GM21390 (cell line): Measurements from ENCODE around the gene SF3B5.
A peak's percentile ranks its signal among the peaks of the same experiment; 100 is the strongest.
"Not testable (repeated sequence)": the region's sequence is repeated elsewhere in the genome, so short reads cannot be mapped to it uniquely, and the experiment has no call there.

Source experiments
- ATAC-seq: cut with Tn5 transposase; IDR thresholded peaks from one replicate; pipeline ENCODE4 v1.9.1; 2021; ENCODE audit not compliant: unreplicated experiment

The SF3B5 gene

DNA sequence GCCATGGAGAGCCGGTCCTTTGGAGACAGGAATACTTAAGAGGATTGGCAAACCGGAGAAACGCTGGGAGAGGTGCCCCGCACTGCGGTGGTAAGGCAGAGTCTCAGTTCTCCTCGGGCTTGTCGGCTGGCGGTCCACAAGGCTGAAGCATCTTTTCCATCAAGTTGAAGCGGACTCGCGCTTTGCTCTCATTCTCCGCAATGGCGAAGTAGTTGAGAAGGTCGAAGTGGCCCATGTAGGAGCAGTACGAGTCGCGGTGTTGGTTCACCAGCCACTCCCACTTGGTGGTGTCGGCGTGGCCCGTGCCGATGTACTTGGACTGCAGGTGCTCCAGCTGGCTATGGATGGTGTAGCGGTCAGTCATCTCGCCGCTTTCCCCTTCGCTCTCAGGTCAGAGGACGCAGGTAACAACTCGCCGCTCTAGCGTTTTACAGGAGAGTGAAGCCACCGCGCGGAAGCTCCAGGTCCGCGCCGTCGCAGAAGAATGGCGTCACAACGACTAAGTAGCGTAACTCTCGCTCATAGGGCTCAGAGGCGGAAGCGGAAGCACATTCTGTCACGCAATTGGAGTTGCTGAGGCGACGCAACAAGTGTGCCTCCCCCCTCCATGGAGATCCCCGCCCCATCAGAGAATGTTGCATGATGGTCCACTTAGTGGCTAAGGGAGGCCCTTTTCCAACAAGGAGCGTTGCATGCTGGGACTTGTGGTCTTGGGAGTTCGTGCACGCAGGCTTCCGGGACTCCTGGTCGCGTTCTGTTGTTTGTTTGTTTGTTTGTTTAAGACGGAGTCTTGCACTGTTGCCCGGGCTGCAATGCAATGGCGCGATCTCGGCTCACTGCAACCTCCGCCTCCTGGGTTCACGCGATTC, at the start of gene SF3B5:
Gene SF3B5 (minus strand): TSS at position 440 of the 869 bp plus-strand sequence. CDS start 76 bp downstream, at position 364.
- ATAC-seq, result peak; percentile 94

DNA sequence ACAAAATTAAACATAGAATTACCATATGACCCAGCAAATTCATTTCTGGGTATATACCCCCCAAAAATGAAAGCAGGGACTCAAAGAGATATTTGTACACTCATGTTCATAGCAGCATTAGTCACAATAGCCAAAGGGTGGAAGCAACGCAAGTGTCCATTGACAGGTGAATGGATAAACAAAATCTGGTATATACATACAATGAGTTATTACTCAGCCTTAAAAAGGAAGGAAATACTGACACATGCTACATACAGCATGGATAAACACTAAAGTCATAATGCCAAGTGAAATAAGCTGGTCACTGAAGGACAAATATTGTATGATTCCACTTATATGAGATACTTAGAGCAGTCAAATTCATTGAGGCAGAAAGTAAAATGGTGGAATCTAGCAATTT, 49.6 kb upstream of the SF3B5 start:
- no peak for ATAC-seq

DNA sequence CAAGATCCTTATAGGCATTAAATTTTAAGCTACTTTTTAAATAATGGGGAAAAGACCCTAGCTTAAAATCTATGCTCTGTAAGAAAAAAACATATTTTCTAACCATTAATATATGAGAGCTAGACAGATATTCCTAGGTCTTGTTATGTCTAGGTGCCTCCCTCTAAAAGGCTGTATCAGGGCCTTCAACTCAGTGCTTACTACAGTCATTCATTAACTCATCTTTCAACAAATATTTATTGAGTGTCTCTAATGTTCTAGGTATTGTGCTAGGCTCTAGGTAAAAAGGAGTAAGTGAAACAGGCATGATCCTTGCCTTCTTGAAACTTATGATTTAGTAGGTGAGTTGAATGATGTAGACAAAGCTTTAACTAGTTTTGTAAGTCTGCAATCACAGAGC, 48.5 kb upstream of the SF3B5 start:
- ATAC-seq, result no peak

DNA sequence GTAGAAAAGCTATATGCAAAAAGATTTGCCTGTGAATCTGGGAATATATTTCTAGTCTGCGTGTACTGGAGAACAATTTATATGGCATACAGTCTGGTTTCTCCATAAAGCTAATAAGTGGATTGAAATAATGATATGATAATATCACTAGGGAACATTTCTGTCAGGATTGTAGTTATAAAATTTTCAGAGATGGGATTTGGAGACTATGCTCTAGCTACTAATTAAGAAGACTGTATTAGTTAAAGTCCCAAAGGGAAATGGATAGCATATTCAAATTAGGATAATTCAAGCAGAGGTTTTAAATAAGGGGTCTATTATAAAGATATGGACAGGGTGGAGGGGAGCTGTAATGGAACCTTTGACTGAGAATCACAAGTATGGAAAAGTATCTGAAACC, 47.7 kb upstream of the SF3B5 start:
- no peak for ATAC-seq

- no peak for ATAC-seq
Observed at GRCh38 chr6:144141470-144141869, 46.1 kb upstream of the SF3B5 start.

- ATAC-seq, result peak; percentile 94
Observed at GRCh38 chr6:144140867-144141266, 45.5 kb upstream of the SF3B5 start.

DNA sequence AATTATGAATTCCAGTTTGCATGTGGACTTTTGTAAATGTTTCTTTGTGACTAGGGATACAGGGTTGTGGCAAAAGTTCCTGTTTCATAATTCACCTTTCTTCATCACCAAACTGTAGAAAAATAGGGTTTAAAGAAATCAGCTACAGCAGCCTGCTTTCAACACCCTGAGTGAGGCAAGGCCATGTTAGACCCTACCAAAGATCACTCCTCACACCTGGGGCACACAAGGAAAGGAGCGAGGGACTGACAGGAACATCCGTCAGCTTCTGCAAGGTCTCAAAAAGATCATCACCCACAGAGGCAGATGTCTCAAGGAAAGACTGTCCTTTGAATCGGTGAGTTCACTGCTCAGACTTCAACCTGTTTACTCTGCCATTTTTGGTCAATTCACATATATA, 44.4 kb upstream of the SF3B5 start:
- no peak for ATAC-seq

- no peak for ATAC-seq
Observed at GRCh38 chr6:144138542-144138941, 43.2 kb upstream of the SF3B5 start.

DNA sequence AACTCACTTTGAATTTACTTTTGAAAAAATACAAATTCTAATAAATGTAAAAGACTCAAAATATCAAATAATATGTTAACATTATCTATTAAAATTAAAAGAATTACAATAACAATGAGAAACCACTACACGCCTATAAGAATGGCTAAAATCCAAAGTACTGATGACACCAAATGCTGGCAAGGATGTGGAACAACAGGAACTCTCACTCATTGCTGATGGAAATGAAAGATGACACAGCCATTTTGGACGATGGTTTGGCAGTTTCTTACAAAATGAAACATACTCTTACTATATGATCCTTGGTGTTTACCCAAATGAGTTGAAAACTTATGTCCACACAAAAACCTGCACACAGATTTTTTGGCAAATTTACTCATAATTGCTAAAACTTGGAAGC, 39.4 kb upstream of the SF3B5 start:
- no peak for ATAC-seq

DNA sequence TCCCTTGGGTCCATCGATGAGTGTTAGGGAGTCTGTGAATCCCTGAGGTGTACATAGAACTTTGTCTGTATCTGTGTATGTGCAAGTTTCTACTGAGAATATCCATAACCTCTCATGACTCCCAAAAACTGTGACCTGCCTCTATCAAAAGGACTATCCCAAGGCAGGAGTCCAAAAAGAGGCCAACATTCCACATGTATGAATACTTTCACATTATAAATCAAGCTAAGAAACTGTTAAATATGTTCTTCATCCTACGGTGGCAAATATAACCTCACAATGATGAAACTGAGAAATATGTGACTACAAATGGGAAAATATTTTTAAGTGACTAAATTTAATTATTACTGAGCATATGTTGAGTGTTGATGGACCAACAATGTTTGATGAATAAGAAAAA, 38.8 kb upstream of the SF3B5 start:
- no peak for ATAC-seq

DNA sequence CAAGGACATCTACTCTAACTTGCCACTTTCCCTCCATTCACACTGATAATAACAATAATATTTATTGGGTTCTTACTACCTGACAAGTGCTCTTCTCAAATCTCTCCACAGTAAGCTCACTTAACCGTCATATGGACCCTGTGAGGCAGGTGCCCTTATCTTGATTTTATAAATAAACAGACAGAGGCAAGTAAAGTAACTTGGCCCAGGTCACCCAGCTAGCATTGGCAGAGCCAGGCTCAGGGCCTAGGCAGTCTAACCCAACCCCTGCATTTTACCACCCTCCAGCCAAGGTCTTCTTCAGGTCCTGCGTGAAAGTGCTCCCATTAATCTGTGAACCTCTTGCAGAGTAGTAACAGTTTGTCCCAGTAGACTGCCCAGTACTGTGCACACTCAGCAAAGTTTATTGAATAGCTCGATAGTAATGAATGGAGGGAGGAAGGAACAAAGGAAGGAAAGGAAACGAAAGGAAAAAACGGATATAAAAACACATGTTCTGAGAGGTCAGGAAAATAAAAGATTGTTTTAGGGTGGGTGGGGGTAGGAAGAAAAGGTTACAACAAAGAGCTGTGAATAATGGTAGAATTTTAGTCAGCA, 38.0 kb upstream of the SF3B5 start:
- ATAC-seq, result no peak

DNA sequence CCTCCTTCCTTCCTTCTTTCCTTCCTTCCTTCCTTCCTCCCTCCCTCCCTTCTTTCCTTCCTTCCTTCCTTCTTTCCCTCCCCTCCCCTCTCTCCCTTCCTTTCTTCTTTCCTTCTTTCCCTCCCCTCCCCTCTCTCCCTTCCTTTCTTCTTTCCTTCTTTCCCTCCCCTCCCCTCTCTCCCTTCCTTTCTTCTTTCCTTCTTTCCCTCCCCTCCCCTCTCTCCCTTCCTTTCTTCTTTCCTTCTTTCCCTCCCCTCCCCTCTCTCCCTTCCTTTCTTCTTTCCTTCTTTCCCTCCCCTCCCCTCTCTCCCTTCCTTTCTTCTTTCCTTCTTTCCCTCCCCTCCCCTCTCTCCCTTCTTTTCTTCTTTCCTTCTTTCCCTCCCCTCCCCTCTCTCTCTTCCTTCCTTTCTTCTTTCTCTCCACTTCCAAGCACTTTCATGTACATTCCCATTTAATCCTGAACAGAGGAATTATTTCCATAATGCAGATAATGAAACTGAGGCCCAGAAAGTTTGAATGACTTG, 36.9 kb upstream of the SF3B5 start:
- not testable (repeated sequence) for ATAC-seq

- ATAC-seq, result peak; percentile 49
Observed at GRCh38 chr6:144131248-144131709, 35.9 kb upstream of the SF3B5 start.

DNA sequence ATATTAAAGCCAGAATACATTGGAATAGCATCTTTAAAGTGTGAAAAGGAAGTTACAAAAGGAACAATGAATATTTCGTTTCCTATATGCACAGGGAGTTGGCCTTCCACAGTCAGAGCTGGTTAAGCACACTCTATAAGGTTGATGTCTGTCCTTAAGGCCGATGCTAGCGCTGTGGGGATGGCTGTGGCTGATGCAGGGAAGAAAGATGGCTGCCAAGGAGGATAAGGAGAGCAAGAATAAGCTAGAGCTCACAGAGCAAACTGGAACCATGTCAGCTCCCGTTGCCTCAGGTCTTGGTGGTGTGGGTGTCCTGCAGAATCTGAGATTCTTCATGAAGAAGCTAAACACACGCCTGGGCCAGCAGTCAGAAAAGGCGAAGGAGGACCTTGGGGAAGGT, 34.1 kb upstream of the SF3B5 start:
- ATAC-seq, result no peak

DNA sequence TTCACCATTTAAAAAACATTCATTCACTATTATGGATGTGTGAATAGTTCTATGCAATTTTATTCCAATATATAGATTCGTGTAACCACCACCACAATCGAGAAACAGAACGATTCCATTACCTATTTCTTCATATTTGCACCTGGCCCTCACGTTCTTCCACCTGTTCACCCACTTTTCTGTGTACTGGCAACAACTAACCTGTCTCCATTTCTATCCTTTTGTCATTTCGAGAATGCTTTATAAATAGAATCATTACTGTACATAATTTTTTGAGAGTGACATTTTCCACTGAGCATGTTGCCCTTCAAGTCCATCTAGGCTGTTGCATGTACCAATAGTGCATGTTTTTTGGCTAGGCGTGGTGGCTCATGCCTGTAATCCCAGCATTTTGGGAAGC, 31.7 kb upstream of the SF3B5 start:
- ATAC-seq, result no peak

- ATAC-seq, result no peak
Observed at GRCh38 chr6:144123836-144124235, 28.5 kb upstream of the SF3B5 start.

DNA sequence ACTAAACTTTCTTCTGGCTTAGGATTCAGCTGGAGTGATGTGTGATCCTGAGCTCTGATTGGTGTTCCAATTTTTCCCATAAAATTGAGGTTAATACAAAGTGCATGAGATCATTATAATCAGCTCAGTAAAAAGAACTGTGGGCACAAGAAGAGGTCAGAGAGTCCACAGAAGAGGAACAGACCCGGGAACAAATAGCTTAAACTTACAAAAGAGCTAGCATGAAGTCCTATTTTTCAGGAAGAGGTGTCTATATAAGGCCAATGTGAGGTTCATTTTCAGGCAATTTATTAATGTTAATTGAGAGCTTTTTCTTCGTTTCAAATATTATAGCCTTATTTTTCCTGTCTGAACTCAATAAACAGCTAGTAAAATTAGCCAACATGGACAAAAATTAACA, 28.0 kb upstream of the SF3B5 start:
- ATAC-seq, result no peak

DNA sequence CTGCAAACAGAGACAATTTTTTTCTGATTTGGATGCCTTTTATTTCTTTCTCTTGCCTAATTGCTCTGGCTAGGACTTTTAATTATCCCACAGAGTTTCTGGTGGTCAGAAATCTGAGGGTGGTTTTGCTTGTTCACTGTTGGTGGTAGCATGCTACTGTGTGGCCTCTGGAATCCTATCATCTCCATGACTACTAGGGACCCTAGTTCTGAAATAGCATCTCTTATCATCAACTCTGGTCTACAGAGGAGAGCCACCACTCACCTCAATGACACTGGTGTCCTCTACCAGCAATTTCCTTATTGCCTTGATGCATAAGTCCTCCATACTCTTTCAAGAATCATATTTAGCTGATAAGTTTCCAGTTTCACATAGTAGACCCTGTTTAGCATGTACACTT, 27.5 kb upstream of the SF3B5 start:
- no peak for ATAC-seq

DNA sequence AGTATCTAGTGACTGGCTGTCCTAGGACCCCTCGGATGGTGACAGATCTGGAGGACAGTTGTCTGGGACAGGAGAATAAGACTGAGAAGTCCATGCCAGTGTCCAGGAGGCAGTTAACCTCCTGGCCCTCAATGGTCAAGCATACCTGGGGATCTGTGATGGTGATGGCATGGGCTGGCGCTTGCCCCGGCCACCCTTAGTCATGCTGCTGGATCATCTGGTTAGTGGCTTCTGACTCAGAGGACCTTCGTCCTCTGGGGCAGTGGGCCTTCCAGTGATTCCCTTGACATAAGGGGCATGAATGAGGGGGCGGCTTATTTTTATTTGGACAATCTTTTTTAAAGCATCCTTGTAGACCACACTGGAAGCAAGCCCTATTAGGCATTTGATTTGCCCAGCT, 24.0 kb upstream of the SF3B5 start:
- ATAC-seq, result no peak

- ATAC-seq, result no peak
Observed at GRCh38 chr6:144115219-144115618, 19.8 kb upstream of the SF3B5 start.

DNA sequence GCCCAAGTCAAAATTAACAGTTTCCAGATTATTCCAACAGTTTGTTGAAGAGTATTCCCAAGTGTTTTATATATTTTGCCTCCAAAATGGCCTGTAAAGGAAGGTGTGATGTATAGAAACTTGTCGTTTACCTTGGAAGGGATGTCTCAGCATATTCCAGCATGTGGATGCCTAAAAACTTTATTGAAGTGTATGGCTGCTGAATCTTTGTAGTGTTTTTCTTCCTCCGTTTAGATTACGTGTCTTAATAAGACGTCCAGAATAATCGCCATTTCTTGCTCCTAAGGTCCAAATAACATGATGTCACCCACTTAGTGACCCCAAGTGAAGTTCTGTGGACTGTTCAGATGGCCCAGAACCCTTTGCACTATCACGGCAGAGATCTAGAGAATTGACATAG, 18.0 kb upstream of the SF3B5 start:
- ATAC-seq, result no peak

GRCh38 chr6:144110210-144110609, 14.8 kb upstream of the SF3B5 start:
- no peak for ATAC-seq
